Trophoblast cell (in vitro differentiated cells and primary cell): ENCODE measurements around the gene ARMC6.

ENCODE experiments used
- DNase-seq, 2 donors: peaks; one replicate each; pipeline ENCODE4 v3.0.0-alpha.2; 2016
- H2AFZ ChIP-seq: 2 replicates; pipeline ENCODE4 v1.6.1; 2013; ENCODE audit warnings: low read length, moderate library complexity, mild to moderate bottlenecking; ENCODE audit not compliant: insufficient read depth, poor library complexity
- H2AK5ac ChIP-seq: 2 replicates; pipeline ENCODE4 v1.6.1; 2013; ENCODE audit warnings: mild to moderate bottlenecking, low read length
- H2BK120ac ChIP-seq: 2 replicates; pipeline ENCODE4 v1.6.1; 2013; ENCODE audit warnings: low read length, mild to moderate bottlenecking, moderate library complexity; ENCODE audit not compliant: insufficient read depth, poor library complexity
- H2BK12ac ChIP-seq: 2 replicates; pipeline ENCODE4 v1.6.1; 2013; ENCODE audit warnings: mild to moderate bottlenecking, low read length, moderate library complexity
- H2BK5ac ChIP-seq: 2 replicates; pipeline ENCODE4 v1.6.1; 2013; ENCODE audit warnings: low read length, low read depth, moderate library complexity, mild to moderate bottlenecking; ENCODE audit not compliant: poor library complexity
- H3K14ac ChIP-seq: 2 replicates; pipeline ENCODE4 v1.6.1; 2013; ENCODE audit warnings: mild to moderate bottlenecking, low read length
- H3K18ac ChIP-seq: 2 replicates; pipeline ENCODE4 v1.6.1; 2013; ENCODE audit warnings: mild to moderate bottlenecking, low read length
- H3K23ac ChIP-seq: 2 replicates; pipeline ENCODE4 v1.6.1; 2013; ENCODE audit warnings: low read length
- H3K27ac ChIP-seq: 2 replicates; pipeline ENCODE4 v1.5.1; 2013; ENCODE audit warnings: low read depth, mild to moderate bottlenecking, inconsistent platforms, low read length, moderate library complexity
- H3K27me3 ChIP-seq: 2 replicates; pipeline ENCODE4 v1.6.1; 2013; ENCODE audit warnings: inconsistent platforms, mild to moderate bottlenecking, low read length, moderate library complexity; ENCODE audit not compliant: insufficient read depth
- H3K36me3 ChIP-seq, 2 experiments: 1 replicate in 1 of 2; 2 replicates in 1 of 2; pipeline ENCODE4 v1.6.1; 2013; ENCODE audit warnings: low read length in 2 of 2, mild to moderate bottlenecking in 2 of 2, moderate library complexity in 1 of 2; ENCODE audit not compliant: insufficient read depth in 2 of 2, control insufficient read depth in 1 of 2
- H3K4ac ChIP-seq: 2 replicates; pipeline ENCODE4 v1.6.1; 2013; ENCODE audit warnings: low read depth, mild to moderate bottlenecking, low read length, moderate library complexity
- H3K4me1 ChIP-seq, 2 experiments: 1 replicate in 1 of 2; 2 replicates in 1 of 2; pipeline ENCODE4 v1.6.1; 2013; ENCODE audit warnings: low read length in 2 of 2, mild to moderate bottlenecking in 2 of 2, moderate library complexity in 1 of 2; ENCODE audit not compliant: insufficient read depth in 2 of 2, control insufficient read depth in 1 of 2
- H3K4me2 ChIP-seq: 2 replicates; pipeline ENCODE4 v1.6.1; 2013; ENCODE audit warnings: inconsistent platforms, mild to moderate bottlenecking, low read length, moderate library complexity
- H3K4me3 ChIP-seq: 2 replicates; pipeline ENCODE4 v1.5.1; 2013; ENCODE audit warnings: mild to moderate bottlenecking, low read depth, low read length, inconsistent platforms
- H3K79me1 ChIP-seq: one replicate; pipeline ENCODE4 v1.6.1; 2013; ENCODE audit warnings: low read length
- H3K79me2 ChIP-seq: 2 replicates; pipeline ENCODE4 v1.6.1; 2013; ENCODE audit warnings: low read length, mild to moderate bottlenecking; ENCODE audit not compliant: control insufficient read depth, insufficient read depth, poor library complexity
- H3K9ac ChIP-seq: 2 replicates; pipeline ENCODE4 v1.6.1; 2013; ENCODE audit warnings: mild to moderate bottlenecking, low read length
- H3K9me3 ChIP-seq: 2 replicates; pipeline ENCODE4 v1.6.1; 2013; ENCODE audit warnings: low read depth, mild to moderate bottlenecking, control low read depth, inconsistent platforms, low read length; ENCODE audit not compliant: insufficient read depth
- H4K12ac ChIP-seq: 2 replicates; pipeline ENCODE4 v1.6.1; 2013; ENCODE audit warnings: low read depth, mild to moderate bottlenecking, low read length, moderate library complexity
- H4K8ac ChIP-seq: 2 replicates; pipeline ENCODE4 v1.6.1; 2013; ENCODE audit warnings: low read depth, mild to moderate bottlenecking, low read length, moderate library complexity
- H4K91ac ChIP-seq: one replicate; pipeline ENCODE4 v1.6.1; 2013; ENCODE audit warnings: low read depth, mild to moderate bottlenecking, low read length, moderate library complexity
- WGBS: extraction: QIAGEN DNeasy Blood & Tissue Kit; methylation state at CpG from one replicate; pipeline ENCODE4 v1.1.7; 2013; ENCODE audit warnings: missing lambda C conversion rate; ENCODE audit not compliant: insufficient read length, insufficient coverage; ENCODE audit errors: extremely low coverage; 5-methylcytosine and 5-hydroxymethylcytosine counted together

Gene ARMC6

GRCh38 chr19:19052921-19053320 lies 19.5 kb downstream of the ARMC6 start:
- Histone ChIP-seq H3K9ac (no peak overlapping the region), H3K9me3 (peaks cover 1% of the 10 kb centered on the region), H3K27ac (no peak overlapping the region), H2AK5ac (no peak overlapping the region), H3K4me1 (no peaks in the 10 kb centered on the region), H4K12ac (no peak overlapping the region), H2AFZ (no peak overlapping the region), H3K4me3 (no peak overlapping the region), H2BK120ac (no peak overlapping the region), H3K79me2 (no peaks in the 10 kb centered on the region), H3K27me3 (no peaks in the 10 kb centered on the region), H3K14ac (no peak overlapping the region), H3K4me2 (no peak overlapping the region), H3K36me3 (peaks cover 50 to 58% of the 10 kb centered on the region in 2 experiments), H4K91ac (no peak overlapping the region), H2BK12ac (no peak overlapping the region), H4K8ac (no peak overlapping the region), H3K18ac (no peak overlapping the region), H3K23ac (no peak overlapping the region), H2BK5ac (no peak overlapping the region), H3K79me1 (no peaks in the 10 kb centered on the region), H3K4ac (no peak overlapping the region)
- WGBS: no CpG with 5 or more reads among the region's 1 CpG
- no peak for DNase-seq

DNA sequence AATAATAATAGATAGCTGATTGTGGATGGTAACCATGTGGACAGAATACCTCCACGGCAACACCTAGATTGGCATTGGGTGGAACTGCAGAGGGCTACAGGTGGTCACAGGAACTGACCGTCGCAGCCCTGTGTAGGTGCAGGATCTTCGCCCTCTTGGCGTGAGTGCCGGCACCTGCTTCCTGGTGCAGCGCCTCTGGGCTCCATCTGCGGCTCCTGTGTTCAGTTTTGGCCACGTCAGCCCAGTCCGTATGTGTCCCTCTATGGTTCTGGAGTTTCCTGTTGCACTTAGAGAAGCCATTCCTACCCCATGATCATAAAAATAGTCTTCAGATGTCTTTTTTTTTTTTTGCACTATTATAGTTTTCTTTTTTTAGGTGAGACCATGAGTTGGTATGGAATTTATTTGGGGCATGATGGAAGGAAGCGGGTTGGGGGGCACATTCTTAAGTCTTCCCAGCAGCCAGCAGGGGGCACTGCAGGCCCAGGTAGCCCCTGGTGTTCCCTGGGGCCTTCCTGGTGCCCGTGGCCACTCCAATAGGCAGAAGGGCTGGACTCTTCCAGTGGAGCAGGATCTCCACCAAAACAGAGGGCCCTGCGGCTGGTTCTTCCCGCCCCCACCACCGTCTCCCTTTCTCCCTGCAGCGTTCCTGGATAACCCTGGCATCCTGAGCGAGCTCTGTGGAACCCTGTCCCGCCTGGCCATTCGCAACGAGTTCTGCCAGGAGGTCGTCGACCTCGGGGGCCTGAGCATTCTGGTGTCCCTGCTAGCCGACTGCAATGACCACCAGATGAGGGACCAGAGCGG lies 20.3 kb downstream of the ARMC6 start:
- Histone ChIP-seq H3K23ac (no peak overlapping the region), H2BK120ac (no peak overlapping the region), H4K91ac (no peak overlapping the region), H4K8ac (no peak overlapping the region), H3K4me3 (no peak overlapping the region), H2AFZ (no peak overlapping the region), H3K36me3 (peaks cover 56 to 63% of the 10 kb centered on the region in 2 experiments), H2BK12ac (no peak overlapping the region), H3K14ac (no peak overlapping the region), H3K9me3 (peaks cover 1% of the 10 kb centered on the region), H2AK5ac (no peak overlapping the region), H3K79me2 (no peaks in the 10 kb centered on the region), H3K27ac (no peak overlapping the region), H3K18ac (no peak overlapping the region), H2BK5ac (no peak overlapping the region), H3K9ac (no peak overlapping the region), H3K4me2 (no peak overlapping the region), H4K12ac (no peak overlapping the region), H3K79me1 (no peaks in the 10 kb centered on the region), H3K27me3 (no peaks in the 10 kb centered on the region), H3K4ac (no peak overlapping the region), H3K4me1 (no peaks in the 10 kb centered on the region)
- WGBS: no CpG with 5 or more reads among the region's 25 CpGs
- peak; percentile 62 to 80 for DNase-seq

GRCh38 chr19:19054315-19054938 lies 21.0 kb downstream of the ARMC6 start:
- Histone ChIP-seq H3K79me2 (no peaks in the 10 kb centered on the region), H3K27ac (no peak overlapping the region), H3K18ac (no peak overlapping the region), H2AK5ac (no peak overlapping the region), H4K8ac (no peak overlapping the region), H3K4me1 (no peaks in the 10 kb centered on the region), H3K14ac (no peak overlapping the region), H3K36me3 (peaks cover 56 to 69% of the 10 kb centered on the region in 2 experiments), H2AFZ (no peak overlapping the region), H3K4ac (no peak overlapping the region), H3K27me3 (no peaks in the 10 kb centered on the region), H3K9me3 (peaks cover 3% of the 10 kb centered on the region), H2BK12ac (no peak overlapping the region), H3K4me3 (no peak overlapping the region), H3K9ac (no peak overlapping the region), H4K91ac (no peak overlapping the region), H3K4me2 (no peak overlapping the region), H3K23ac (no peak overlapping the region), H3K79me1 (no peaks in the 10 kb centered on the region), H4K12ac (no peak overlapping the region), H2BK5ac (no peak overlapping the region), H2BK120ac (no peak overlapping the region)
- no peak for DNase-seq
- no CpG with 5 or more reads among the region's 15 CpGs for WGBS

DNA sequence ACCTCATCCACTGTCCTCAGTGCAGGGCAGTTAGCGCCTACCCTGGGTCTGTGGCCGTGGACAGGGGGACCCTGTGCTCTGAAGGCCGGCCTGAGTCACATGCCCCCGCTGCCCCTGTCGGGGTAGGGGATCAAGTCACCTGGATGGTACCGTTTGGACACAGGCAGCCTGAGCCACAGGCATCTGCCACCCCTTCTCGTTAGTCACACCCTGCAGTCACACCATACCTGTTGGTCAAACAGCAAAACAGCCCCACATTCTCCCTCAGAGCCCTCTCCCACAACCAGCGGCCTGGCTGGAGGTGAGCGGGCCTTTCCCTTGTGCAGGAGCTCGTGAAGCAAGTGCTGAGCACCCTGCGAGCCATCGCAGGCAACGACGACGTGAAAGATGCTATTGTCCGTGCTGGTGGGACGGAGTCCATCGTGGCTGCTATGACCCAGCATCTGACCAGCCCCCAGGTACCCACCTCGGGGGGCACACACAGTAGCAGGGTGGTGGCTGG lies 21.6 kb downstream of the ARMC6 start:
- H3K4me2 ChIP-seq: no peak overlapping the region
- H3K4me3 ChIP-seq: no peak overlapping the region
- no peak overlapping the region for H3K18ac ChIP-seq
- H3K36me3 ChIP-seq: peaks cover 58 to 70% of the 10 kb centered on the region in 2 experiments
- no peak overlapping the region for H2BK120ac ChIP-seq
- no peak overlapping the region for H4K12ac ChIP-seq
- H3K27ac ChIP-seq: no peak overlapping the region
- no peaks in the 10 kb centered on the region for H3K27me3 ChIP-seq
- no CpG with 5 or more reads among the region's 19 CpGs for WGBS
- no peak overlapping the region for H2BK5ac ChIP-seq
- no peak overlapping the region for H3K4ac ChIP-seq
- no peak overlapping the region for H2AFZ ChIP-seq
- H4K8ac ChIP-seq: no peak overlapping the region
- H3K79me1 ChIP-seq: no peaks in the 10 kb centered on the region
- no peak overlapping the region for H3K23ac ChIP-seq
- peaks cover 4% of the 10 kb centered on the region for H3K9me3 ChIP-seq
- H2AK5ac ChIP-seq: no peak overlapping the region
- H4K91ac ChIP-seq: no peak overlapping the region
- H2BK12ac ChIP-seq: no peak overlapping the region
- H3K9ac ChIP-seq: no peak overlapping the region
- H3K14ac ChIP-seq: no peak overlapping the region
- no peak for DNase-seq
- no peaks in the 10 kb centered on the region for H3K4me1 ChIP-seq
- H3K79me2 ChIP-seq: no peaks in the 10 kb centered on the region
